GM12872 (cell line): Measurements from ENCODE around the gene ARID3B.

Experiments used
- TF ChIP-seq, protein P1 (sequence below): IDR thresholded peaks from 3 replicates; pipeline ENCODE4 v1.5.1; 2011; ENCODE audit warnings: low read depth, mild to moderate bottlenecking, low read length, moderate library complexity; ENCODE audit not compliant: insufficient read depth

Gene ARID3B

GRCh38 chr15:74523982-74524381 lies 17.0 kb upstream of the ARID3B start:
- TF ChIP-seq, protein P1, sequence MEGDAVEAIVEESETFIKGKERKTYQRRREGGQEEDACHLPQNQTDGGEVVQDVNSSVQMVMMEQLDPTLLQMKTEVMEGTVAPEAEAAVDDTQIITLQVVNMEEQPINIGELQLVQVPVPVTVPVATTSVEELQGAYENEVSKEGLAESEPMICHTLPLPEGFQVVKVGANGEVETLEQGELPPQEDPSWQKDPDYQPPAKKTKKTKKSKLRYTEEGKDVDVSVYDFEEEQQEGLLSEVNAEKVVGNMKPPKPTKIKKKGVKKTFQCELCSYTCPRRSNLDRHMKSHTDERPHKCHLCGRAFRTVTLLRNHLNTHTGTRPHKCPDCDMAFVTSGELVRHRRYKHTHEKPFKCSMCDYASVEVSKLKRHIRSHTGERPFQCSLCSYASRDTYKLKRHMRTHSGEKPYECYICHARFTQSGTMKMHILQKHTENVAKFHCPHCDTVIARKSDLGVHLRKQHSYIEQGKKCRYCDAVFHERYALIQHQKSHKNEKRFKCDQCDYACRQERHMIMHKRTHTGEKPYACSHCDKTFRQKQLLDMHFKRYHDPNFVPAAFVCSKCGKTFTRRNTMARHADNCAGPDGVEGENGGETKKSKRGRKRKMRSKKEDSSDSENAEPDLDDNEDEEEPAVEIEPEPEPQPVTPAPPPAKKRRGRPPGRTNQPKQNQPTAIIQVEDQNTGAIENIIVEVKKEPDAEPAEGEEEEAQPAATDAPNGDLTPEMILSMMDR: no peak

- TF ChIP-seq, protein P1: no peak
Measured at GRCh38 chr15:74525309-74525708, 15.7 kb upstream of the ARID3B start.

- TF ChIP-seq, protein P1: no peak
Measured at GRCh38 chr15:74525945-74526344, 15.1 kb upstream of the ARID3B start.

DNA sequence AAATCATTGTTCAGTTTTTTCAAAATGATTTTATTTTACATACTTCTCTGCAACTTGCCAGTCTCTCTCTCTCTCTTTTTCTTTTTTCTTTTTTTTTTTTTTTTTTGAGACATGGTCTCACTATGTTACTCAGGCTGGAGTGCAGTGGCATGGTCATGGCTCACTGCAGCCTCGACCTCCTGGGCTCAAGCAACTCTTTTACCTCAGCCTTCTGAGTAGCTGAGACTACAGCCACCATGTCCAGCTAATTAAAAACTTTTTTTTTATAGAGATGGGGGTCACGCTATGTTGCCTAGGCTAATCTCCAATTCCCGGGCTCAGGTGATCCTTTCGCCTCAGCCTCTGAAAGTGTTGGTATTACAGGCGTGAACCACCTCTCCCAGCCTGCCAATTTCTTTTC lies 12.1 kb upstream of the ARID3B start:
- TF ChIP-seq, protein P1: no peak

DNA sequence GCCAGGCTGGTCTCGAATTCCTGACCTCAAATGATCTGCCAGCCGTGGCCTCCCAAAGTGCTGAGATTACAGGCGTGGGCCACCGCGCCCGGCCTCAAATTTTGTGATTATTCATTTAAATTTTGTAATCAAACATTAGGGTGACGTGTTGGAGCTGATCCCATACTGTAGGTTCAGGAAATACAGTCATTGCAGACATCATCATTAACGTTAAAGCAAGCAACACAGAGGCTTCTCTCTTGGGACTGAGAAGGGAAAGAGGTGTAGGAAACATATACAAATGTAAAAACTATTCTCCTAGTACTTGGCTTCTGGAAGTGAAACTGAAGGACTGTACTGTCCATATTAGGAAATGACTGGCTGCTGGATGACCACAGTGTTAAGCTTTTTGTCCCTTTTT lies 11.1 kb upstream of the ARID3B start:
- TF ChIP-seq, protein P1: no peak

- TF ChIP-seq, protein P1: no peak
Measured at GRCh38 chr15:74530771-74531143, 10.3 kb upstream of the ARID3B start.

DNA sequence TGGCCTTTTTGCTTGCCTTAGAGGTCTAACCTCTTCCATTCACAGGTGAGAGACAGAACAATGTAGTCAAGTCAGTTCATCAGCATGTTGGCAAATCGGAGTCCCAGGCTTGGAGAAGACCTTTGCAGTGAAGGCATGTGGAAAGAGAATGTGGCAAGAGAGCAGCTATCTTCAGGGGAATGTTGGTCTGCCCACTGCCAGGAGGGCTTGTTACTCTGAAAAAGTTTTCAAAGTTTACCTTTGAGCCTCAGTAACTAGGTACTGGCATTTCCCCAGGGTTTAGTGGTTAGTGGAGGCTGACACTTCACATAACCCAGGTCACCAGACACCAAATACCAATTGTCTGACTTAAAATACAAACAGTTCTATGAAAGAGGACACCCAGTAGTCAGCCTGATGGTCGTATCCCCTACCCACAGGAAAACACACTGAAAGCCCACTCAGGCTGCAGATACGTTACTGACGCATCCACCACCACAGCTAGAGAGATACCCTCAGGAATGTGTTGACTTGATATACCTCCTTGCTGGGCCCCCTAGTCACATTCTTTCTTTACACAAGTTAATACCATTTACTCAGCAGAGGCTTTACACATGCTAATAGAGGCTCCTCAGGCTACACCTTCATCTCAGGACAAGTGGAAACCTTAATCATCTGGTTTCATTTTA lies 9.7 kb upstream of the ARID3B start:
- TF ChIP-seq, protein P1: no peak
